D341Med (cell line): ENCODE results near the gene SLC47A2.

Experiments used
- DNase-seq: peaks from one replicate; pipeline ENCODE4 v3.0.0; 2012; ENCODE audit warnings: low spot score

Gene SLC47A2

GRCh38 chr17:19747159-19747719, 30.9 kb upstream of the SLC47A2 start:
- no peak for DNase-seq

GRCh38 chr17:19746517-19746916, 30.1 kb upstream of the SLC47A2 start:
- DNase-seq: no peak

- peak; percentile 49 for DNase-seq
Measured at GRCh38 chr17:19744922-19745757, 28.8 kb upstream of the SLC47A2 start.

GRCh38 chr17:19744492-19744891, 28.1 kb upstream of the SLC47A2 start:
- no peak for DNase-seq

GRCh38 chr17:19743101-19744100, 27.0 kb upstream of the SLC47A2 start:
- no peak for DNase-seq

GRCh38 chr17:19742495-19742894, 26.1 kb upstream of the SLC47A2 start:
- DNase-seq: no peak

- no peak for DNase-seq
Measured at GRCh38 chr17:19741832-19742457, 25.6 kb upstream of the SLC47A2 start.

GRCh38 chr17:19740933-19741332, 24.5 kb upstream of the SLC47A2 start:
- no peak for DNase-seq

GRCh38 chr17:19739241-19740201, 23.1 kb upstream of the SLC47A2 start:
- DNase-seq: no peak

GRCh38 chr17:19738757-19739156, 22.4 kb upstream of the SLC47A2 start:
- no peak for DNase-seq

GRCh38 chr17:19738073-19738449, 21.7 kb upstream of the SLC47A2 start:
- DNase-seq: no peak

- DNase-seq: no peak
Measured at GRCh38 chr17:19737305-19738072, 21.1 kb upstream of the SLC47A2 start.

GRCh38 chr17:19736071-19736470, 19.7 kb upstream of the SLC47A2 start:
- no peak for DNase-seq

- no peak for DNase-seq
Measured at GRCh38 chr17:19733953-19734526, 17.7 kb upstream of the SLC47A2 start.

GRCh38 chr17:19731626-19732025, 15.2 kb upstream of the SLC47A2 start:
- no peak for DNase-seq

- no peak for DNase-seq
Measured at GRCh38 chr17:19730843-19731242, 14.5 kb upstream of the SLC47A2 start.

- no peak for DNase-seq
Measured at GRCh38 chr17:19729900-19730299, 13.5 kb upstream of the SLC47A2 start.

GRCh38 chr17:19728084-19728495, 11.7 kb upstream of the SLC47A2 start:
- no peak for DNase-seq

GRCh38 chr17:19727501-19728078, 11.2 kb upstream of the SLC47A2 start:
- no peak for DNase-seq
